PC-3 (cell line): Measurements from ENCODE around the gene BRD8. TPM values are rescaled to one million over a fixed set of nuclear protein-coding genes. Genes with fewer than 3 reads are reported as not detected.

ENCODE experiments used
- ATAC-seq: fragments of 200-7000 bp; cut with Tn5 transposase; 2 replicates; pipeline ENCODE4 v1.9.1; 2020; ENCODE audit warnings: mild to moderate bottlenecking, moderate library complexity
- BruUV-seq: library from RNA; stranded (reverse); fragments of 400-500 nt; replicated peaks from 2 replicates; lab custom pipeline; 2021; lab: Mats Ljungman, UMichigan
- CTCF ChIA-PET: fragments of 300-600 bp; sonication (Branson Sonifier 250); formaldehyde crosslinking; loops from one replicate; lab custom pipeline; 2022; ENCODE audit warnings: antibody characterized with exemption; lab: Charles Lee
- POLR2A ChIA-PET: fragments of 300-600 bp; sonication (Branson Sonifier 250); formaldehyde crosslinking; loops from one replicate; lab custom pipeline; 2022; ENCODE audit warnings: antibody characterized with exemption; ENCODE audit not compliant: unreplicated experiment; lab: Charles Lee
- DNase-seq: peaks from one replicate; pipeline ENCODE4 v3.0.0-alpha.2; 2015
- H2AFZ ChIP-seq: fragments of 300-600 bp; sonication (generic); 2 replicates; pipeline ENCODE4 v1.6.0; 2016; ENCODE audit warnings: antibody characterized with exemption, low read length
- H3F3A ChIP-seq: fragments of 300-600 bp; sonication (generic); one replicate; pipeline ENCODE4 v1.6.0; 2017; ENCODE audit warnings: antibody characterized with exemption, low read length, control low read depth, mild to moderate bottlenecking; ENCODE audit not compliant: unreplicated experiment
- H3K27ac ChIP-seq: fragments of 300-600 bp; sonication (generic); 2 replicates; pipeline ENCODE4 v1.5.1; 2016; ENCODE audit warnings: mild to moderate bottlenecking, low read length
- H3K27me3 ChIP-seq: fragments of 300-600 bp; sonication (generic); 2 replicates; pipeline ENCODE4 v1.6.1; 2016; ENCODE audit warnings: low read length, mixed read lengths
- H3K36me3 ChIP-seq: fragments of 300-600 bp; sonication (generic); 2 replicates; pipeline ENCODE4 v1.6.1; 2016; ENCODE audit warnings: low read depth, mixed run types, low read length, mixed read lengths
- H3K4me1 ChIP-seq: fragments of 300-600 bp; sonication (generic); 2 replicates; pipeline ENCODE4 v1.5.1; 2016; ENCODE audit warnings: low read length; ENCODE audit not compliant: insufficient read depth
- H3K4me2 ChIP-seq: fragments of 300-600 bp; sonication (generic); 2 replicates; pipeline ENCODE4 v1.6.0; 2016; ENCODE audit warnings: low read length
- H3K4me3 ChIP-seq: fragments of 300-600 bp; sonication (generic); 2 replicates; pipeline ENCODE4 v1.5.1; 2016; ENCODE audit warnings: mild to moderate bottlenecking, low read length, mixed read lengths
- H3K79me2 ChIP-seq: fragments of 300-600 bp; sonication (generic); 2 replicates; pipeline ENCODE4 v1.6.1; 2017; ENCODE audit warnings: low read length, mixed read lengths
- H3K9ac ChIP-seq: fragments of 300-600 bp; sonication (generic); 2 replicates; pipeline ENCODE4 v1.6.0; 2016; ENCODE audit warnings: mild to moderate bottlenecking, low read length
- H3K9me2 ChIP-seq: fragments of 300-600 bp; sonication (generic); replicated peaks from 2 replicates; pipeline ENCODE4 v1.6.1; 2016; ENCODE audit warnings: mixed run types, low read length, mixed read lengths
- H3K9me3 ChIP-seq: fragments of 300-600 bp; sonication (generic); 2 replicates; pipeline ENCODE4 v1.6.1; 2016; ENCODE audit warnings: low read length, mixed read lengths
- H4K20me1 ChIP-seq: fragments of 300-600 bp; sonication (generic); 2 replicates; pipeline ENCODE4 v1.6.1; 2016; ENCODE audit warnings: low read length, mixed read lengths
- CTCF ChIP-seq: fragments of 300-600 bp; sonication (generic); conservative IDR thresholded peaks from 2 replicates; pipeline ENCODE4 v1.5.1; 2017; ENCODE audit warnings: antibody characterized with exemption, low read depth, mild to moderate bottlenecking, low read length
- EZH2 ChIP-seq: fragments of 300-600 bp; sonication (generic); IDR thresholded peaks from one replicate; pipeline ENCODE4 v1.6.1; 2017; ENCODE audit warnings: antibody characterized with exemption, mild to moderate bottlenecking, low read length; ENCODE audit not compliant: unreplicated experiment
- EZH2phosphoT487 ChIP-seq: fragments of 300-600 bp; sonication (generic); IDR thresholded peaks from 2 replicates; pipeline ENCODE4 v1.6.1; 2018; ENCODE audit warnings: mild to moderate bottlenecking, antibody characterized with exemption, low read length, borderline replicate concordance
- intact Hi-C: fragments of 100-400 bp; cut with micrococcal nuclease; formaldehyde crosslinking; loops from 2 replicates; pipeline ENCODE4 v1.9.0; 2023
- total RNA-seq: library from RNA; depleted of rRNA; stranded (reverse); fragments of >200 nt; gene quantifications from 2 replicates; pipeline ENCODE4 v1.2.3, GENCODE V29; 2014

The BRD8 gene
- total RNA-seq, 1 experiment from 2014 or later, result 35.6 TPM

GRCh38 chr5:138138949-138139780, 39.3 kb downstream of the BRD8 start, which contains the start of gene NME5:
Gene NME5, minus strand, starts transcription at chr5:138139428. Its CDS starts 648 bp downstream, at chr5:138138780.
- ChIA-PET CTCF (no interaction called here), POLR2A (no interaction called here)
- ATAC-seq, result peak; percentile 59
- H3K9me2 ChIP-seq, result no peaks in the 10 kb centered on the region
- peak within 1 kb of the TSS; percentile 50; the same call in 1 of the 2 replicates for H3K4me3 ChIP-seq
- TF ChIP-seq EZH2phosphoT487 (no peak), EZH2 (no peak), CTCF (no peak)
- peak within 1 kb of the TSS; percentile 63 for H2AFZ ChIP-seq
- H3K9me3 ChIP-seq, result no peaks in the 10 kb centered on the region
- H3F3A ChIP-seq, result no peaks in the 10 kb centered on the region
- intact Hi-C loops, result no loop called here
- no peaks in the 10 kb centered on the region for H3K36me3 ChIP-seq
- H3K4me2 ChIP-seq, result peak within 1 kb of the TSS; percentile 62
- H3K9ac ChIP-seq, result no peak within 1 kb of the TSS
- H3K4me1 ChIP-seq, result peaks cover 8% of the 10 kb centered on the region
- no peaks in the 10 kb centered on the region for H3K79me2 ChIP-seq
- H3K27me3 ChIP-seq, result no peaks in the 10 kb centered on the region
- H3K27ac ChIP-seq, result no peak within 1 kb of the TSS
- peak; percentile 20 for DNase-seq
- H4K20me1 ChIP-seq, result no peaks in the 10 kb centered on the region
- BruUV-seq, result no TSS peak

- ChIA-PET POLR2A (no interaction called here), CTCF (interaction anchor here (0.7 kb wide), 1 partner anchor 51 kb away, joined by 3 read pairs; no protein-coding TSS in a partner anchor)
- H3K4me1 ChIP-seq, result peaks cover 14% of the 10 kb centered on the region; the same call in 1 of the 2 replicates
- H3F3A ChIP-seq, result no peaks in the 10 kb centered on the region
- H3K4me2 ChIP-seq, result no peak overlapping the region
- no peaks in the 10 kb centered on the region for H3K36me3 ChIP-seq
- TF ChIP-seq EZH2phosphoT487 (no peak), CTCF (no peak), EZH2 (no peak)
- intact Hi-C loops, result loop anchor here (5.0 kb wide), 1 partner anchor 95 kb away; no protein-coding TSS in a partner anchor
- no peak overlapping the region for H3K27ac ChIP-seq
- no peak overlapping the region for H2AFZ ChIP-seq
- H3K4me3 ChIP-seq, result no peak overlapping the region
- no peak for ATAC-seq
- H3K27me3 ChIP-seq, result no peaks in the 10 kb centered on the region
- H3K9me3 ChIP-seq, result no peaks in the 10 kb centered on the region
- no peaks in the 10 kb centered on the region for H3K9me2 ChIP-seq
- DNase-seq, result no peak
- H3K79me2 ChIP-seq, result no peaks in the 10 kb centered on the region
- H4K20me1 ChIP-seq, result no peaks in the 10 kb centered on the region
- no TSS peak for BruUV-seq
- H3K9ac ChIP-seq, result no peak overlapping the region
Measured at GRCh38 chr5:138132543-138132942, 45.9 kb downstream of the BRD8 start.

- H3K4me1 ChIP-seq, result peaks cover 16% of the 10 kb centered on the region; the same call in 1 of the 2 replicates
- POLR2A ChIA-PET, result no interaction called here
- no peak for TF ChIP-seq EZH2phosphoT487
- TF ChIP-seq EZH2, result no peak
- TF ChIP-seq CTCF, result no peak
- no peak overlapping the region for H3K4me3 ChIP-seq
- no peak overlapping the region for H3K9ac ChIP-seq
- CTCF ChIA-PET, result no interaction called here
- H4K20me1 ChIP-seq, result no peaks in the 10 kb centered on the region
- H3K4me2 ChIP-seq, result no peak overlapping the region
- H3K9me2 ChIP-seq, result no peaks in the 10 kb centered on the region
- intact Hi-C loops, result loop anchor here (2.0 kb wide), 1 partner anchor 17 kb away; no protein-coding TSS in a partner anchor
- H3K36me3 ChIP-seq, result no peaks in the 10 kb centered on the region
- DNase-seq, result no peak
- H3F3A ChIP-seq, result no peaks in the 10 kb centered on the region
- BruUV-seq, result no TSS peak
- H3K9me3 ChIP-seq, result no peaks in the 10 kb centered on the region
- no peaks in the 10 kb centered on the region for H3K27me3 ChIP-seq
- H3K27ac ChIP-seq, result peak overlapping the region; percentile 77; the same call in 1 of the 2 replicates
- no peak overlapping the region for H2AFZ ChIP-seq
- ATAC-seq, result peak; percentile 19
- H3K79me2 ChIP-seq, result no peaks in the 10 kb centered on the region
Measured at GRCh38 chr5:138129347-138129746, 49.1 kb downstream of the BRD8 start.
